GM23248 (cell line): Measurements from ENCODE around the gene BYSL.

Source experiments
- EZH2 ChIP-seq: fragments of 200-600 bp; sonication (generic); IDR thresholded peaks from 2 replicates; pipeline ENCODE4 v1.6.1; 2018; ENCODE audit warnings: antibody characterized with exemption, mild to moderate bottlenecking; ENCODE audit not compliant: insufficient read depth, poor library complexity, severe bottlenecking
- EZH2phosphoT487 ChIP-seq: fragments of 200-600 bp; sonication (generic); IDR thresholded peaks from 2 replicates; pipeline ENCODE4 v1.6.1; 2018; ENCODE audit warnings: antibody characterized with exemption, moderate library complexity, mild to moderate bottlenecking, low read depth; ENCODE audit not compliant: insufficient read depth

DNA sequence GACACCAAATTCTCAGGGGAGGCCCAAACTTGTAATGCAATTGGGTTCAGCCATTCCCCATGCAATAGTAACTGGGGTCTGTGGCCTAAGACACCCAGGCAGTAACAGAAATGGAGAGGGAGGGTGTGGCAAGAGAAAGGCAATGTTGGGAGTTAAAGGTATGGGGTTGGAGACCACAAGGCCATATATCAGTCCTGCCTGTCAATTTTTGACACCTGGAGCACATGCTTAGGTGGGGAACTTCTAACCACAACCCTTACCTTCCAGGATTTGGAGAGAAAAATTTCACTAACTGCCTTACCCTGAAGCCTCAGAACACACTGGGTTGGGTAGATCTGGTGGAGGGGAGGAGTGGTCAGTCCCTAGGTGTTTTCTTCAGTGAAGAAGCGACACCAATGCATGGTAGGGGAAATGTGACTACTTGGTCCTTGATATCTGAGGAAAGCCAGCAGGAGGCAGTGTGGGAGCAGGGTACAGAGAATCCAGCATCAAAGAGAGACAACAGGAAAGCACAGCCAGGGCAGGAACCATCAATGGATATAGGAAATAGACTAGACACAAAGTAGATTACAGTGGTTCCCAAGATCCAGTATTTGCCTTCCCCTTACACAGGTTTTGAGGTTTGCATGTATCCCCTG, 19.3 kb upstream of the BYSL start:
- TF ChIP-seq EZH2 (no peak), EZH2phosphoT487 (no peak)
